GM18520 (cell line): ENCODE results near the gene R3HDM2.
"Not testable (repeated sequence)": the region's sequence is repeated elsewhere in the genome, so short reads cannot be mapped to it uniquely, and the experiment has no call there.

Source experiments
- ATAC-seq: cut with Tn5 transposase; IDR thresholded peaks from one replicate; pipeline ENCODE4 v1.9.1; 2021; ENCODE audit not compliant: unreplicated experiment

R3HDM2 gene

GRCh38 chr12:57384478-57384877, 46.4 kb downstream of the R3HDM2 start:
- ATAC-seq, result no peak

GRCh38 chr12:57381693-57382220, 49.1 kb downstream of the R3HDM2 start:
- no peak for ATAC-seq

GRCh38 chr12:57380300-57380699, 50.5 kb downstream of the R3HDM2 start:
- ATAC-seq, result no peak

- ATAC-seq, result no peak
Measured at GRCh38 chr12:57377103-57377840, 53.6 kb downstream of the R3HDM2 start.

- ATAC-seq, result no peak
Measured at GRCh38 chr12:57372233-57372632, 58.6 kb downstream of the R3HDM2 start.

GRCh38 chr12:57370696-57371095, 60.1 kb downstream of the R3HDM2 start:
- ATAC-seq, result no peak

- ATAC-seq, result no peak
Measured at GRCh38 chr12:57370072-57370471, 60.8 kb downstream of the R3HDM2 start.

- ATAC-seq, result no peak
Measured at GRCh38 chr12:57369202-57369601, 61.6 kb downstream of the R3HDM2 start.

GRCh38 chr12:57368349-57369095, 62.3 kb downstream of the R3HDM2 start:
- no peak for ATAC-seq

- no peak for ATAC-seq
Measured at GRCh38 chr12:57367121-57367520, 63.7 kb downstream of the R3HDM2 start.

- ATAC-seq, result no peak
Measured at GRCh38 chr12:57366315-57366714, 64.5 kb downstream of the R3HDM2 start.

- not testable (repeated sequence) for ATAC-seq
Measured at GRCh38 chr12:57364156-57364555, 66.7 kb downstream of the R3HDM2 start.

- no peak for ATAC-seq
Measured at GRCh38 chr12:57360468-57360867, 70.4 kb downstream of the R3HDM2 start.

- no peak for ATAC-seq
Measured at GRCh38 chr12:57358646-57359045, 72.2 kb downstream of the R3HDM2 start.

GRCh38 chr12:57355734-57356133, 75.1 kb downstream of the R3HDM2 start:
- no peak for ATAC-seq

GRCh38 chr12:57352166-57352565, 78.7 kb downstream of the R3HDM2 start:
- no peak for ATAC-seq

- no peak for ATAC-seq
Measured at GRCh38 chr12:57347284-57347683, 83.6 kb downstream of the R3HDM2 start.

- no peak for ATAC-seq
Measured at GRCh38 chr12:57343703-57344378, 87.0 kb downstream of the R3HDM2 start.

GRCh38 chr12:57342207-57342691, 88.6 kb downstream of the R3HDM2 start:
- no peak for ATAC-seq

- ATAC-seq, result no peak
Measured at GRCh38 chr12:57341275-57341990, 89.4 kb downstream of the R3HDM2 start.

- no peak for ATAC-seq
Measured at GRCh38 chr12:57340104-57340503, 90.7 kb downstream of the R3HDM2 start.
